Measurements from ENCODE around the gene SLC2A13. TPM values are rescaled to one million over a fixed set of nuclear protein-coding genes. Genes with fewer than 3 reads are reported as not detected.
"Not testable (repeated sequence)": the region's sequence is repeated elsewhere in the genome, so short reads cannot be mapped to it uniquely, and the experiment has no call there.

The SLC2A13 gene
- total RNA-seq, 1 donor from 2014 or later = 13.0 TPM

DNA sequence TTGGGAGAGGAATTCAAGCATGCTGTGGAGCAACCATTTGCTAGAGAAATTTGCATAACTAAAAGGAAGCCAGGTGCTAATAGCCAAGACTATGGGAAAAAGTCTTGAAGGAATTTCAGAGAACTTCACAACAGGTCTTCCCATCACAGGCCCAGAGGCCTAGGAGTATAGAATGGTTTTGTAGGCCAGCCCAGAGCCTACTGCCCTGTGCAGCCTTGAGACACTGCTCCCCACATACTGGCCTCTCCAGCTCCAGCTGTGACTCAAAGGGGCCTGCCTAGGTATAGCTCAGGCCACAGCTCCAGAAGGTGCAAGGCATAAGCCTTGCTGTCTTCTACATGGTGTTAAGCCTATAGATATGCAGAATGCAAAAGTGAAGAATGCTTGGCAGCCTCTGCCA lies 227.1 kb downstream of the SLC2A13 start:
- DNase-seq (ENCODE audit: low spot score) = no peak

DNA sequence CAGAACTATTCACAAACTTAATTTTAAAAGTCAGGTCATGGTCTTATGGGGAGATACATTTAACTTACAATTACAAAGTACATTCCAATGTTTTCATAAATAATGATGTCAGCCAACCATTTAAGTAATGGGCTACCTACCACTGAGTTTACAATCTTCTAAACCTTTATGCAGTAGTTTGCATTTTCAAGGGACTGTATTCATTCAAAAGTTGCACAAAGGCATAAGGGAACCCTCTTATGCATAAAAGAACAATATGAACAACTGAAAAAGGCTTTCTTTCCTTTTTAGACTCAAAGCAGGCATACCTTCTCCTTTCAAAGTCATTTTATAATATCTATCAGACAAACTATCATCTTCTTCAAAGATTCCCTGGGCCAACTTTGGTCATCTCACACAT lies 230.2 kb downstream of the SLC2A13 start:
- DNase-seq (ENCODE audit: low spot score) = no peak

DNA sequence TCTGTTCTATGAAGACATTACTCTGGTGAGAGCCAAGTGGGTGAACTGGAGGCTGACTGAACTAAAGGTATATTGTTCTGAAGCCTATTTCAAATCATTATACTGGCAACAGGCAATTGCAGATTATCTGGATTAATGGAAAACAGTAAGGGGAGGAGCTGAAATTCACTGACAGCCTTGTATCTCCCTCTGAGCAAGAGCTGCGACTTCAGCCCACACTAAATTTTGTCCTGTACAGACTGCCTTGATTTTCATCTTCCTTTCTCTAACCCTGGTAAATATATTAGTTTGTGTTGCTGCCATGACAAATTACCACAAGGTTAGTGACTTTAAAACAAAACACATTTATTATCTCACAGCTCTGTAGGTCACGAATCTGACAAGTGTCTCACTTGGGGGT lies 231.1 kb downstream of the SLC2A13 start:
- no peak for DNase-seq (ENCODE audit: low spot score)

DNA sequence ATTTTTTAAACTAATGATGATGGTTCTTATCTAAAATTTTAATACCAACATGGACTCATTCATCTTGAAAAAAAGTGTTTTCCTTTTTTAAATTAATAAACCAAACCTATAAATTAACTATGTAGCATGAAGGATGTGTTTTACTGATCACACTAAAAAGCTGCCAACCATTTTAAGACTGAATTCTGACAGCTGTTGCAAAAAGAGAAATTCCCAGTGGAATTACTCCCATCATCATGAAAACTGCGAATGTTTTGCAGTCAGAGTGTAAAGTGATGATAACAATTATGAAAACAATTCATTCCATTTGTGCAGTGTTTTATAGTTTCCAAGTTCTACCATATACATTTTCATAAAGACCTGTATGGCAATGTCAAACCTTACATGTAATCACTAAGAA lies 232.8 kb downstream of the SLC2A13 start:
- no peak for DNase-seq (ENCODE audit: low spot score)

DNA sequence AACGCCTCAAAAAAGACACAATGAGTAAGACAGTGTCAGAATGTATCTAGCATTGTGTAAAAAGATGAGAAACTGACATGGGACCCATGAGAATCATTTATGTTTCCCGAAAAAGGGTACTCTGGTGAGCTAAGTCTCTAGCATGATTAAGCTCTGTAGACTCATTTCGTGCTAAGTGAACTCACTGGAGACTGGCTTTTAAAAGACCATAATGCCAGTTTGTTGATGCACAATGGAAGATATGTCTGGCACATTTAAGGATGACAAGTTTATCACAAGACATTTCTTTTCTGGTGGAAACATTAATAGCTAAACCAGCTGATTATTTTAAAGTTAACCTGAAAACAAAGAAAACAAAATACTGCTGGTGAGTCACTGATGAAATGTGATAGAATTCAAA lies 233.5 kb downstream of the SLC2A13 start:
- DNase-seq (ENCODE audit: low spot score) = no peak

DNA sequence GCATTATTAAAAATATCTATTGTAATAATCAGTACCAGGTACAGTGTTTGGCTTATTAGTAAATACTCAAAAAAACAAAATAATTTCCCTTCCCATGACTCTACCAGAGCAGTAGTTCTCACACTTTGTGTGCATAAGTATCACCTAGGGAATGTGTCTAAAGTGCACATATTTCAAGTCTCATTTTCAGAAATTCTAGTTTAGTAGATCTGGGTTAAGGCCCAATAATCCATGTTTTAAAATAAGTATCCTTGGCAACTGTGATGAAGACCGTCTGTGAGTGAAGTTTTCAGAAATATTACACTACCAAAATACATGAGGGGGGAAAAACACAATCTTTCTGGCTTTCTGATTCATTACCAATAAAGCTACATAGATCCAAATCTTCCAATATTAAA lies 237.6 kb downstream of the SLC2A13 start:
- no peak for DNase-seq (ENCODE audit: low spot score)

DNA sequence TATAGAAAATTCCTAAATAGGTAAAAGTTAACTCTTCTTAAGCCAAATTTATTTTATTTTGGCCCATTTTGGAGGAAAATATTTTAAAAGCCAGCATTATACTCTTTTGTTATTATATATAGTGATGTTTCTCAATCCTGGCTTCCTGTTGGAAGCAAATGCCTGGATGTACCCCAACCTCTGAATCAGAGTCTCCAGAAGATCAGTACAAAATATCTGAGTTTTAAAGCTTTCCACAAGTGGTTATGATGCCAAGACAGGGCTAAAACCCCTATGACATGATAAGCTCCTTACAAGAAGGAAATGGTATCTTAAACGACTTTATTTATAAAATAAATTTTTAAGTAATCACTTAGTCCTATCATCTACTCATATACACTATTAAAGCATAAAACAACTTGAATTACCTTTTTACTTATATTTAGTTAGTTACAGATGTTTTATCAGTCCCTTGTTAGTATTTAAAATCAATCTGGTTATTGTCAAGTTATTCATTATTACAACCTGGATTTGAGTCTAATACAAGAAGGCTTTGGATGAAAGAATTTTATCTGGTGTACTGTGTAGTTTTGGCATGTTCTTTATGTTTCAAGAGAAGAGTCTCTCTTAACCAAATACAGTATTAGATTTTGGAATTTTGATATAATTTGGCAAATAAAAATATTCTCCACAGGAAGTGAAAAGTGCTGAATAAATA lies 238.1 kb downstream of the SLC2A13 start:
- no peak for DNase-seq (ENCODE audit: low spot score)

DNA sequence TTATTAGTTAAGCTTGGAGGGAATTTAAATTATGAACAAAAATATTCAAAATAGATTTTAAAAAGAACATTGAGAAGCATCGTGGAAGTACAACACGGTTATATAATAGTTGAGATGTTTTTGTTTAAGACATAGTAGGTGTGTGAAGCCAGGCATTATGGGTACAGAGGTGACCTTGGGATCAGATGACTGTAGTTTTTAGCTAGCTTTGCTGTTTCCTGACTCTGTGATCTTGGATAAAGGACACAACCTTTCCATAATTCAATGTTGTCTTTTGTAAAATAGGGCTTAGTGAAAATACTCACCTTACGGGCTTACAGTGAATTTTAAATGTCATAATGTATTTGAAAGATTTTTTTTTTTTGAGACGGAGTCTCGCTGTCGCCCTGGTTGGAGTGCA lies 239.7 kb downstream of the SLC2A13 start:
- no peak for DNase-seq (ENCODE audit: low spot score)

DNA sequence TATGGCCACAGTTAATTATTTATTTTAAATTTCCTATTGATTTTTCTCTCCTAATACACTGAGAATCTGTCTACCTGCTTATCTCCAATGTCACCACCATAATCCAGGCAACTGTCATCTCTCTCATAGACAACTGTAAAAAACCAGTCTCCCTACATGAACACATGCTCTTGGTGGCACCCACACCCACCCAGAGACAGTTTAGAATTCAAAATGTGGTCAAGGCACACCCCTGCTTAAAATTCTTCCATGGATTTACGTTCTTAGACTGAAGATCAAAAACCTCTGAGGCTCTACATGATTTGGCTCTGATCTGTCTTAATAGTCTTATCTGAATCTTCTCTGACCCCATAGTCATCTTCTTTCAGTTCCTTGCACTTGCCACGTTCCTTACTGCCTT lies 245.2 kb downstream of the SLC2A13 start:
- no peak for DNase-seq (ENCODE audit: low spot score)

DNA sequence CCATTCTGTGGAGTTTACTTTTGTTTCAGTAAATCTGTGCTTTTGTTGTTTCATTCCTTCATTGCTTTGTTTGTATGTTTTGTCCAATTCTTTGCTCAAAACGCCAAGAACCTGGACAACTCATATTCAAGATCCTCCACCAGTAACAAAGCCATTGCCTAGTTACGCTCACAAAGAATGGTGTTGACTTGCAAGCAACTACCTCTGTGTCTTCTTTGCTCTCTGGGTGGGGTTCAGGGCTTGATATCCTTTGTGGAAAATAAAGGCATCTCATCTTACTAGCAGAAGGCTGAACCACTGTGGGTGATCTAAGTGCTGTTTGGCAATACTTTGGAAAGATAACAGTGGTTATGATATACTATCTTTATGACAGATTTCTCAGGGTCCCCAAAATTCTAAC lies 252.9 kb downstream of the SLC2A13 start:
- no peak for DNase-seq (ENCODE audit: low spot score)

DNA sequence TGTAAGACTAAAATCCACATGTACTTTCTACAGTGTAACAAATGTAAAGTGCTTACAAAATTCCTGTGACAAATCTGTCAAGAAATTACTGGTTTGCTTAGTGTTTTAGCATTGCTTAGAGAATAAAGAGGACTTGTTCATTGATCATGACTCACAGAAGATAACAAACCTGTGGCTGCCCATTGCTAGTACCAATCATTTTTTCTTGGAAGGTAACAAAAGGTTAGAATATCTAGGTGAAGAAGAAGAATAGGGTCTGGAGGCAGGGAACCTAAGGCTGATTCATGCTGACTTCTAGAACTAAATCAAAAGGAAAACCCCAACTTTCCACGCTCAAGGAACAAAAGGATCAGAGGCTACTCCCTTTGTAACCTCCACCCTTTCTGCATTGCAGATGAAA lies 253.5 kb downstream of the SLC2A13 start:
- no peak for DNase-seq (ENCODE audit: low spot score)

DNA sequence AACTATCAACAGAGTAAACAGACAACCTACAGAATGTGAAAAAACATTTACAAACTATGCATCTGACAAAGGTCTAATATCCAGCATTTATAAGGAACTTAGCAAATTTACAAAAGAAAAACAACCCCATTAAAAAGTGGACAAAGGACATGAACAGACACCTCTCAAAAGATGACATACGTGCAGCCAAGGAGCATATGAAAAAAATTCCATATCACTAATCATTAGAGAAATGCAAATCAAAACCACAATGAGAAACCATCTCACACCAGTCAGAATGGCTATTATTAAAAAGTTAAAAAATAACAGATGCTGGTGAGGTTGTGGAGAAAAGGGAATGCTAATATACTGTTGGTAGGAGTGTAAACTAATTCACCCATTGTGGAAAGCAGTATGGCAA lies 257.7 kb downstream of the SLC2A13 start:
- not testable (repeated sequence) for DNase-seq (ENCODE audit: low spot score)

DNA sequence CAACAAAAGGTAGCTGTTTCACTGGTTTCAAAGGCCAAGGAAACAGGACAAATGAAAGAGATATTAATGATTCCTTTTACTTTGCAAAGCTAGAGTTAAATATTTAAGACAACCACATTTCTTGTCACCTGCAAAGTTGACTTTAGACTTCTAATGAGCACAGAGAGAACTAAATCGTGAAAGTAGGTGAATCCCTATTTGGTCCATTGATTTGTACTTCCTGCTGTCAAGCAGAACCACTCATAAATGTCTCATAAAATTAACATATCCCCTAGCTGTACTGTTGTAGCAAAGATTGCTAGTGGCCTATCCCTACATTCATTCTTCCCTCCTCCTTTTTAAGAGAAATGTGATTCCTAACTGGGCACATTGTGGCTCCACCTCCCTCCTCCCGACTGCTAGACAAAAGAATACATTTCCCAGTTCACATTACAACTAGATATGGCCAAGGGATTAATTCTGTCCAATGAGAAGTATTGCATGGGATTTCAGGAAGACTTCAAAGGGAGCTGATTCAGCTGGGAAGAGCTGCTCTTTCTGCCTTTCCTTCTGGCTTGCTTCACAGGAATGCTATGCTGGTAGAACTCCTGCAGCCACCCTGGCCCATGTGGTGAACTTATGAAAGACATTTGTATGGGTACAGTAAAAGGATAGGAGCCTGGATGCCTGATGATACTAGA lies 258.8 kb downstream of the SLC2A13 start:
- DNase-seq (ENCODE audit: low spot score) = no peak

DNA sequence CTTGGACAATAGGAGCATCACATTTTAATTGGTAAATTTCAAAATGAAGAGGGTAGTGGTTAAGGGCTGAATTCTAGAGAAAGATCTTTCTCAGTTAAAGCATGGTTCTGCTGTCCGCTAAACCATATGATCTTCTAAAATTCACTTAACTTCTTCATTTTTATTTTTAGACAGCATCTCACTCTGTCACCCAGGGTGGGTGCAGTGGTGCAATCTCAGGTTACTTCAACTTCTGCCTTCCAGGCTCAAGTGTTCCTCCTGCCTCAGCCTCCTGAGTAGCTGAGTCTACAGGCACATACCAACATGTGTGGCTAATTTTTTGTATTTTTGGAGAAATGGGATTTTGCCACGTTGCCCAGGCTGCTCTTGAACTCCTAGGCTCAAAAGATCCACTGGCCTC lies 259.6 kb downstream of the SLC2A13 start:
- no peak for DNase-seq (ENCODE audit: low spot score)

DNA sequence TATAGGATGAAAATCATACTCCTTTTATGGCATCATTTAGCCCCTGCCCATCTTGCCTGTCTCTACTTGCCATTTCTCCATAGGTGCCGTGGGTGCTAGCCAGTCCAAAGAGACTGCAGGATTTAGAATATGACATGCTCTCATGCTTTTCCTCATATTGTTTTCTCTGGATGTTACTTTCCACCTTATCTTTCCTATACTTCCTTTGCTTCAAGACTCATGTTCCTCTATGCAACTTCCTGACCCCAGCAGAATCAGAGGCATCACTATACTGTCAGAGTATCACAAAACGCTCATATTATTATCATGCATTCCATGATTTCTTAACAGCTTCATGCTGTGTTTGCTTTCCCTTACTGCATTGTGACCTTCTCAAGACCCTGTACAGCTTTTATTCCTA lies 265.5 kb downstream of the SLC2A13 start:
- no peak for DNase-seq (ENCODE audit: low spot score)

DNA sequence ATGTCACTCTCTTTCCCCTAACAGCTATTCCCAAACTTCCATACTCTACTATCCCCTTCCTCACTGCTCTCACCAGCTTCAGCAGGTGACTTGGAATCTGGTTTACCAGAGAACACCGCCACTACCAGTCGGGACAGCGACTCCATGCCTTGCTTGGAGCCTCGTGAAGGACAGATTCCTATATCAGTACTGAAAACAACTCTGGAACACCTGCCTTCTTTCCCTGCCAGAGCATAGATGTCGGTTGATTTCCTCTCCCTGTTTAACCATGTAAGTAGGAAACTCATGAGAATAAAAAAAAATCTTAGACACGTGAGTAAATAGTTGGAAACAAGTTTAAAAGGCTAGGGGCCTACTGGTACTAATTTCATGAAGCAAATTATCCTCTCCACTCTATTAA lies 266.8 kb downstream of the SLC2A13 start:
- DNase-seq (ENCODE audit: low spot score) = no peak

DNA sequence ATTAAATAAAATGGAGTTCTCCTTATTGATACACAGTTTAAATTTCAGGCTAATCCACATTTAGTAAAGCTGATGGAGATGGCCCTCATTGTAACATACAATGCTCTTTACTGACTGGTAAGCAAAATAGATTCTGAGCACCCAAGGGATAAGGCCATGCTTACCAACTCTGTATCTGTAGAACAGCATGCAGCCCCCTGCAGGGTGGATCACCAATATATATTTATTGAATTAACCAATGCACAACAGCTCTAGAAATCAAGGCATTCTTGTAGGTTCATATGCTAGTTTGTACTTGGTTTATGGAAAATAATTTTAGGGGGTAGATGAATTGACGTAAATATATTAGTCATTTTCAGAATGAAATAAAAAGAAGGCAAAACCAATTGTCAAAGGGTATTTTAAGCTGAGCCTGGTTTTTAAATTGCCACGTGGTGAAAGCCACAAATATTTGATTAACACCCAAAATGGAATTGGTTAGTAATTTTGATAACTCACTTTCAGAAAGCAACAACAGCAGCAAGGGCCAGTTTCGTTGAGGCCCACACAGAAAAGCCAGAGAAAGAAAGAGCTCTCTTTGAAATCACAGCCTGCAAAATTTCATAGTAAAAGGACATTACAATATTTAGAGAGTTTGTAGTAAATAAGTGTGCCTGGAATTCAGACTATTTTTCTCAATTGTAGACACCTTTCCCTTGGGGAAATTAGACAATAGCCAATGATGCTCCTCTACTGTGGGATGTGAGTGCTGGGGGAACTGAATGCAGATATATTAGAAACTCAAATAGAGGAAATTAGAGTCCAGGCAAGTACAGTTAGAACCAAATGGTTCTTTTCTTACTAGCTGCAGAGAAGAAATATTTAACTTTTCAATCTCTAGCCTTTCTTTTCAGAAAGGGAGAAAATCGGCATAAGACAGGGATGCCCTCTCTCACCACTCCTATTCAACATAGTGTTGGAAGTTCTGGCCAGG lies 270.1 kb downstream of the SLC2A13 start:
- no peak for DNase-seq (ENCODE audit: low spot score)

DNA sequence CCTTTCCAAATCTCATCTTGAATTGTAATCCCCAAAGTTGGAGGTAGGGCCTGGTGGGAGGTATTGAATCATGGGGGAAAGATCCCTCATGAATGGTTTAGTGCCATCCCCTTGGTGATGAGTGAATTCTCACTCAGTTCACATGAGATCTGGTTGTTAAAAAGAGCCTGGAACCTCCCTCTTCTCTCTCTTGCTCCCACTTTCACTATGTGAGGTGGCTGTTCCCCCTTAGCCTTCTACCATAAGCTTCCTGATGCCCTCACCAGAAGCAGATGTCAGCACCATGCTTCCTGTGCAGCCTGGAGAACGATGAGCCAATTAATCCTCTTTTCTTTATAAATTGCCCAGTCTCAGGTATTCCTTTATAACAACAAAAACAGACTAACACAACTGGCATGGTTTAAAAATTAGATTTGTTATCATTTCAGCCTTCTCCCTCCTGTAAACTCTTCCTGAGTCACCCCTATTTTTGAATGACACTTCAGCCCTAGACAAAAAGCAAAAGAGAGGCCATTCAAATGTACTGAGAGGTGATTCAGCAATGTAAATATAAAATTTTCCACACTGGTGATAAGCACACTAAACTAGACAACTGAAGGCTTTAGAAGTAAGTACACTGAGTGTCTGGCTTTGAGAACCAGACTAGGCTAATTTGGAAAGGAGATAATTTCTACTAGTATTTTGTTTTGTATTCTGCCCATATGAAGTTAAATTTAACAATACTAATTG lies 274.1 kb downstream of the SLC2A13 start:
- DNase-seq (ENCODE audit: low spot score) = no peak

DNA sequence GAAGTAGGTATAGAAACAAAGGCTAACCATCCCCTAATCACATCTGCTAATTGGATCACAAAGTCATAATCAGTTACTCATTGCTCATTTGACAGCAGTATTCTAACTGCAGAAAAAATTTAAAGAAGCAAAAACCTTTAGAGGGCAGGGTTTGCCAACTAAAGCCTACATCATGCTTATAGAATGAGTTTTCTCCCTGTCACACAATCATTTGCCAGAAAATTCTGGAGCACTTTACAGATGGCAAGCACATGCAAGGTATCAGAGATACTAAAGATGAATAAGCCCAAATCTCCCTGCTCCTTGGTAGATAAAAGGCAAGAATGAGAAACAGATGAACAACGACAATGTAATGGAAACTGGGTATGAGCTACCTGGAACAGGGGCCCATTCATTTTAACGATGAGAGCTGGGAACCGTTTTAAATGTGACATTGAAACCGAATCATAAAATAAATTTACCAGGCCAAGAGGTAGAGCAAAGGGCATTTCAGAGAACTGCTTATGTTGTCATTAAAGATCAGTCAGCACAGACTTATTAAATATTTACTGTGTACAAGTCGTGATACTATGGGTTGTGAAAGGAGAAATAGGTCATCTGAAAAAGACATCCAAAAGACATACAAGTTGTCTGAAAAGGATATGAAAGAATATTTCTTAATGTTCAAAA lies 274.9 kb downstream of the SLC2A13 start:
- DNase-seq (ENCODE audit: low spot score) = no peak

DNA sequence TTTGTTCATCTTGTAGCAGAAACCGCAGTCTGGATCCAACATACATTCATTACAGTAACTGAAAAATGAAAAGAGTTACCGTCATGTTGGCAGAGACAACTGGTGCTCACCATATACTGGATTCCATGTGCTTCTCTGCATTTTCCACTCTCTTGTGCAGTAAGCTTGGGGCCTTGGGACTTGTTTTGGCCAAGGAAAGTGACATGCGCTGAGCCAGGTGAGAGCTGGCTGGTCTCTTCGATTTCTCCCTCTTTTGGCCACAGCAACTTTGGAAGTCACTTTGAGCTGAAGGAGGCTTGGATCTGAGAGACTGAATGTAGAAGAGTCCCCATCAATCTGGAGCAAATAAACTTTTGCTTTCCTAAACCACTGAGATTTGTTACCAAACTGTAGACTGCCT lies 275.7 kb downstream of the SLC2A13 start:
- no peak for DNase-seq (ENCODE audit: low spot score)
